ENCODE data around the gene ZBTB44.
"Not testable (repeated sequence)": the region's sequence is repeated elsewhere in the genome, so short reads cannot be mapped to it uniquely, and the experiment has no call there.

ZBTB44 gene

GRCh38 chr11:130194241-130195023 lies 120.3 kb downstream of the ZBTB44 start:
- no peak for DNase-seq

- not testable (repeated sequence) for DNase-seq
Measured at GRCh38 chr11:130193551-130193950, 121.2 kb downstream of the ZBTB44 start.

GRCh38 chr11:130192845-130193267 lies 121.9 kb downstream of the ZBTB44 start:
- no peak for DNase-seq

- no peak for DNase-seq
Measured at GRCh38 chr11:130191896-130192295, 122.8 kb downstream of the ZBTB44 start.

GRCh38 chr11:130190371-130190881 lies 124.3 kb downstream of the ZBTB44 start:
- DNase-seq = peak in 1 of 2 experiments; percentile 19

- no peak for DNase-seq
Measured at GRCh38 chr11:130189492-130190210, 125.1 kb downstream of the ZBTB44 start.

GRCh38 chr11:130188585-130189347 lies 126.0 kb downstream of the ZBTB44 start:
- peak in 1 of 2 experiments; percentile 37 for DNase-seq

- no peak for DNase-seq
Measured at GRCh38 chr11:130188047-130188446, 126.7 kb downstream of the ZBTB44 start.

- no peak for DNase-seq
Measured at GRCh38 chr11:130187096-130187495, 127.6 kb downstream of the ZBTB44 start.

GRCh38 chr11:130183878-130184610 lies 130.7 kb downstream of the ZBTB44 start:
- DNase-seq = no peak

GRCh38 chr11:130181295-130182272 lies 133.1 kb downstream of the ZBTB44 start:
- peak; percentile 50 to 61 for DNase-seq

- no peak for DNase-seq
Measured at GRCh38 chr11:130180896-130181294, 133.8 kb downstream of the ZBTB44 start.

GRCh38 chr11:130180491-130180890 lies 134.2 kb downstream of the ZBTB44 start:
- no peak for DNase-seq

GRCh38 chr11:130179396-130180306 lies 135.1 kb downstream of the ZBTB44 start:
- peak; percentile 59 to 63 for DNase-seq

- peak in 1 of 2 experiments; percentile 24 for DNase-seq
Measured at GRCh38 chr11:130178441-130179339, 136.0 kb downstream of the ZBTB44 start.

GRCh38 chr11:130177782-130178181 lies 136.9 kb downstream of the ZBTB44 start:
- DNase-seq = no peak

Measured in SHP77 (cell line).